Upper lobe of left lung (tissue), 4 donors: ENCODE measurements around the gene ST13.

Source experiments
- POLR2AphosphoS5 ChIP-seq, 2 donors: sonication (generic); formaldehyde crosslinking; IDR thresholded peaks; one replicate each; pipeline ENCODE4 v1.5.1; 2017; ENCODE audit warnings: antibody characterized with exemption in 2 of 2
- TF ChIP-seq, protein P1 (sequence below), 6 experiments: fragments of 450-650 bp in 4 of 6; fragments of 200-600 bp in 2 of 6; sonication (generic) in 2 of 6; IDR thresholded peaks; one replicate each; pipeline ENCODE4 v1.5.1; 2016 to 2019; ENCODE audit warnings: antibody characterized with exemption in 6 of 6

DNA sequence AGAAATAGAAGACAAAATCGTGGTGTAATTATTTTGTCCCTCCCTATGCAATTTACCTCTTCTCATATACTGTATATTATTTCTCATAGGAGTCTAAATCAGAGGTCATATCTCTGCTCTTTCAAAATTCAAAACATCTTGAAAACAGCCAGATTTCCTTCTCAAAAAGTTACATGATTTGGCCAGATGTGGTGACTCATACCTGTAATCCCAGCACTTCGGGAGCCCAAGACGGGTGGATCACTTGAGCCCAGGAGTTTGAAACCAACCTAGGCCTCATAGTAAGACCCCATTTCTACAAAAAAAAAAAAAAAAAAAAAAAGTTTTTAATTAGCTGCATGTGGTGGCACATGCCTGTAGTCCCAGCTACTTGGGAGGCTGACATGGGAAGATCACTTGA, 34.4 kb upstream of the ST13 start:
- TF ChIP-seq POLR2AphosphoS5 (IDR thresholded peaks at IDR 0.05) = no peak
- TF ChIP-seq, protein P1, sequence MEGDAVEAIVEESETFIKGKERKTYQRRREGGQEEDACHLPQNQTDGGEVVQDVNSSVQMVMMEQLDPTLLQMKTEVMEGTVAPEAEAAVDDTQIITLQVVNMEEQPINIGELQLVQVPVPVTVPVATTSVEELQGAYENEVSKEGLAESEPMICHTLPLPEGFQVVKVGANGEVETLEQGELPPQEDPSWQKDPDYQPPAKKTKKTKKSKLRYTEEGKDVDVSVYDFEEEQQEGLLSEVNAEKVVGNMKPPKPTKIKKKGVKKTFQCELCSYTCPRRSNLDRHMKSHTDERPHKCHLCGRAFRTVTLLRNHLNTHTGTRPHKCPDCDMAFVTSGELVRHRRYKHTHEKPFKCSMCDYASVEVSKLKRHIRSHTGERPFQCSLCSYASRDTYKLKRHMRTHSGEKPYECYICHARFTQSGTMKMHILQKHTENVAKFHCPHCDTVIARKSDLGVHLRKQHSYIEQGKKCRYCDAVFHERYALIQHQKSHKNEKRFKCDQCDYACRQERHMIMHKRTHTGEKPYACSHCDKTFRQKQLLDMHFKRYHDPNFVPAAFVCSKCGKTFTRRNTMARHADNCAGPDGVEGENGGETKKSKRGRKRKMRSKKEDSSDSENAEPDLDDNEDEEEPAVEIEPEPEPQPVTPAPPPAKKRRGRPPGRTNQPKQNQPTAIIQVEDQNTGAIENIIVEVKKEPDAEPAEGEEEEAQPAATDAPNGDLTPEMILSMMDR (IDR thresholded peaks at IDR 0.05) = no peak
